Measurements from ENCODE around the gene ADARB1. TPM values are rescaled to one million over a fixed set of nuclear protein-coding genes. Genes with fewer than 3 reads are reported as not detected.

ADARB1 gene
- total and polyA plus RNA-seq, 2 donors (not counting 1 experiment from before 2014, with no cell fraction given): 17.1 to 33.3 TPM

DNA sequence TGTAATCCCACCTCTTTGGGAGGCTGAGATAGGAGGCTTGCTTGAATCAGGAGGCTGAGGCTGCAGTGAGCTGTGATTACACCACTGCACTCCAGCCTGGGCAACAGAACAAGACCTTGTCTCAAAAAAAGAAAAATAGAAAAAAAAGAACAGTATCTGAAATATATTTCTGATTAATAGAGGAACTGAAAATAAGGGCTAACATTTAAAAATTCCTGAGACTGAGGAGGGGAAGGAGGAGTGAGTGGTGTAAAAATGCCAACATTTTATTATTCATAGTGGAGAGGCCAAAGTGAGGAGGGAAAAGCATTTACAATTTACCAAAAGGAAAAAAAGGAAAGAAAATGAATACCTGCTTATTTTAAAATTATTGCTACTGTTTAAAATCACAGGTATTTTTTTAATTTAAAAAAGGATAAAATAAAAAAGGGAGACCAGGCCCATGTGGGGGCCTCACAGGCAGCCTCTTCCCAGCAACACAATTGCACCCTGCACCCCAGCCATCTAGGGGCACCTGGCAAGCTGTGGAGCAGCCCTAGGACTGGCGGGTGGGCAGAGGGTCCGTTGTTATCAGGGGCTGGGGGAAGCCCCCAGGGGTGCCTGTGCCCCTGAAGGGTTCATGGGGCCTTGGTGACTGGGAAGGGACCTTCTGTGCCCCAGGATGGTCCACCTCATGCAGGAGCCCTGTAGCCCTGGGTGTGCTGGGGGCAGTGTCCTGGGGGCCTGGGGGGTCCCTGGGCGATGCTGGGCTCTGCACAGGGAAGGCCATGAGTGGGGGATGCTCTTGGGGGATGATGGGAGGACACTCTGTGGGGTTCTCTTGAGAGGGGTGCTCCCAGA lies 34.8 kb upstream of the ADARB1 start:
- peaks cover 15% of the 10 kb centered on the region for H3K27me3 Mint-ChIP-seq
- Histone ChIP-seq H3K27me3 (replicated peaks in 1 of 4; ENCODE audit: control extremely low read depth in 1 of 4, control insufficient read depth in 3 of 4, insufficient read depth in 4 of 4, low read length in 3 of 4) (peaks cover 0 to 8% (median 0%) of the 10 kb centered on the region in 4 experiments), H2AFZ (ENCODE audit: insufficient read depth, low read depth, low read length, poor library complexity, severe bottlenecking) (no peak overlapping the region), H3K9ac (ENCODE audit: low read length) (no peak overlapping the region), H3K79me2 (ENCODE audit: control insufficient read depth, insufficient read depth, low read length) (no peaks in the 10 kb centered on the region), H3K36me3 (replicated peaks in 1 of 2; ENCODE audit: control extremely low read depth in 1 of 2, control insufficient read depth in 1 of 2, extremely low read depth in 1 of 2, insufficient read depth in 2 of 2, low read length in 1 of 2) (no peaks in the 10 kb centered on the region), H4K20me1 (ENCODE audit: control insufficient read depth, insufficient read depth, low read length, poor library complexity, severe bottlenecking) (no peaks in the 10 kb centered on the region), H3K4me2 (replicated peaks; ENCODE audit: low read depth, low read length, poor library complexity, severe bottlenecking) (no peak overlapping the region), H3K9me3 (ENCODE audit: control extremely low read depth in 1 of 3, control insufficient read depth in 2 of 3, insufficient read depth in 1 of 3, low read length in 2 of 3) (peaks cover 0 to 22% (median 15%) of the 10 kb centered on the region in 3 donors), H3K4me3 (ENCODE audit: control extremely low read depth in 1 of 5, extremely low read depth in 1 of 5, insufficient read depth in 1 of 5, low read depth in 2 of 5, low read length in 4 of 5) (no peak overlapping the region), H3K27ac (ENCODE audit: low read length in 2 of 2) (no peak overlapping the region), H3K4me1 (ENCODE audit: control insufficient read depth in 2 of 2, insufficient read depth in 2 of 2, low read length in 2 of 2) (no peaks in the 10 kb centered on the region)
- POLR2A ChIA-PET: no interaction called here
- H3K4me3 Mint-ChIP-seq: no peak overlapping the region
- 67% methylated on average over 3 of the region's 3 CpGs for WGBS (ENCODE audit: insufficient coverage)
- intact Hi-C loops (cut with micrococcal nuclease): no loop called here
- ATAC-seq (ENCODE audit: low read depth): no peak
- H3K9me3 Mint-ChIP-seq (ENCODE audit: insufficient read depth): no peaks in the 10 kb centered on the region
- H3K4me1 Mint-ChIP-seq: peaks cover 4% of the 10 kb centered on the region
- no peak for DNase-seq
- CTCF ChIA-PET: no interaction called here
- TF ChIP-seq, protein P1, sequence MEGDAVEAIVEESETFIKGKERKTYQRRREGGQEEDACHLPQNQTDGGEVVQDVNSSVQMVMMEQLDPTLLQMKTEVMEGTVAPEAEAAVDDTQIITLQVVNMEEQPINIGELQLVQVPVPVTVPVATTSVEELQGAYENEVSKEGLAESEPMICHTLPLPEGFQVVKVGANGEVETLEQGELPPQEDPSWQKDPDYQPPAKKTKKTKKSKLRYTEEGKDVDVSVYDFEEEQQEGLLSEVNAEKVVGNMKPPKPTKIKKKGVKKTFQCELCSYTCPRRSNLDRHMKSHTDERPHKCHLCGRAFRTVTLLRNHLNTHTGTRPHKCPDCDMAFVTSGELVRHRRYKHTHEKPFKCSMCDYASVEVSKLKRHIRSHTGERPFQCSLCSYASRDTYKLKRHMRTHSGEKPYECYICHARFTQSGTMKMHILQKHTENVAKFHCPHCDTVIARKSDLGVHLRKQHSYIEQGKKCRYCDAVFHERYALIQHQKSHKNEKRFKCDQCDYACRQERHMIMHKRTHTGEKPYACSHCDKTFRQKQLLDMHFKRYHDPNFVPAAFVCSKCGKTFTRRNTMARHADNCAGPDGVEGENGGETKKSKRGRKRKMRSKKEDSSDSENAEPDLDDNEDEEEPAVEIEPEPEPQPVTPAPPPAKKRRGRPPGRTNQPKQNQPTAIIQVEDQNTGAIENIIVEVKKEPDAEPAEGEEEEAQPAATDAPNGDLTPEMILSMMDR (IDR thresholded peaks at IDR 0.05): no peak
- H3K27ac Mint-ChIP-seq: no peak overlapping the region

DNA sequence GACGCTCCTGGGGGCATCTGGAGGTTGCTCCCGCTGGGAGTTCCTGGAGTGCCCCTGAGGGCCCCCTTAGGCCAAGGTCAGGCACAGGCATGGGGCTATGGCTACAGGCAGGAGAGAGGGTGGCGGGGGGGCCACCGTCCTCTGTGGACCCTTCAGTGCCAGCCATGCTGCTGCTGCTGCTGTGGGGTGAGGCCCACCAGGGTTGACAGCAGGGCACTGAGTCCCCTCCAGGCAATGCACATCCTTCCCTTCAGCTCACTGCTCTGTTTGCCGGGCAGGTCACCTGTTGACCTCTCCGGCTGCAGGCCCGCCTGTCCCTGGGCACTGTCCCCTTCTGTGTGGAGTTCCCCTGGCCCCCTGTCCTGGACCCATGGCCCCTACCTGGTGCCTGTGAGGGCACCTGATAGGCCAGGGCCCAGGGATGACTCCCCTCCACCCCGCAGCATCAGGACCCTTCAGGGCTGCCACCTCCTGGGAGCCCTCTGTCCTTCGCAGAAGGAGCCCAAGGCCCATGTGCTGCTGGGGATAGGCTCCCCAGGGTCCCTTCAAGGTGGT lies 34.1 kb upstream of the ADARB1 start:
- H4K20me1 ChIP-seq (ENCODE audit: control insufficient read depth, insufficient read depth, low read length, poor library complexity, severe bottlenecking): no peaks in the 10 kb centered on the region
- Mint-ChIP-seq H3K4me3 (no peak overlapping the region), H3K27me3 (peaks cover 21% of the 10 kb centered on the region), H3K4me1 (peaks cover 4% of the 10 kb centered on the region), H3K9me3 (ENCODE audit: insufficient read depth) (peaks cover 1% of the 10 kb centered on the region), H3K27ac (no peak overlapping the region)
- H2AFZ ChIP-seq (ENCODE audit: insufficient read depth, low read depth, low read length, poor library complexity, severe bottlenecking): no peak overlapping the region
- H3K27ac ChIP-seq (ENCODE audit: low read length in 2 of 2): no peak overlapping the region
- no peak for ATAC-seq (ENCODE audit: low read depth)
- ChIA-PET CTCF (no interaction called here), POLR2A (no interaction called here)
- H3K4me1 ChIP-seq (ENCODE audit: control insufficient read depth in 2 of 2, insufficient read depth in 2 of 2, low read length in 2 of 2): no peaks in the 10 kb centered on the region
- peaks cover 0 to 15% (median 15%) of the 10 kb centered on the region in 3 donors for H3K9me3 ChIP-seq (ENCODE audit: control extremely low read depth in 1 of 3, control insufficient read depth in 2 of 3, insufficient read depth in 1 of 3, low read length in 2 of 3)
- TF ChIP-seq EZH2 (IDR thresholded peaks at IDR 0.05; ENCODE audit: borderline replicate concordance, insufficient read depth, low read depth, low read length, poor library complexity, severe bottlenecking): no peak
- TF ChIP-seq, protein P1 (IDR thresholded peaks at IDR 0.05): no peak
- no peak overlapping the region for H3K4me2 ChIP-seq (replicated peaks; ENCODE audit: low read depth, low read length, poor library complexity, severe bottlenecking)
- intact Hi-C loops (cut with micrococcal nuclease): no loop called here
- no peak for DNase-seq
- H3K9ac ChIP-seq (ENCODE audit: low read length): no peak overlapping the region
- peaks cover 0 to 3% (median under 1%) of the 10 kb centered on the region in 4 experiments for H3K27me3 ChIP-seq (replicated peaks in 1 of 4; ENCODE audit: control extremely low read depth in 1 of 4, control insufficient read depth in 3 of 4, insufficient read depth in 4 of 4, low read length in 3 of 4)
- H3K4me3 ChIP-seq (ENCODE audit: control extremely low read depth in 1 of 5, extremely low read depth in 1 of 5, insufficient read depth in 1 of 5, low read depth in 2 of 5, low read length in 4 of 5): no peak overlapping the region
- no peaks in the 10 kb centered on the region for H3K36me3 ChIP-seq (replicated peaks in 1 of 2; ENCODE audit: control extremely low read depth in 1 of 2, control insufficient read depth in 1 of 2, extremely low read depth in 1 of 2, insufficient read depth in 2 of 2, low read length in 1 of 2)
- 97% methylated on average over 8 of the region's 9 CpGs for WGBS (ENCODE audit: insufficient coverage)
- no peaks in the 10 kb centered on the region for H3K79me2 ChIP-seq (ENCODE audit: control insufficient read depth, insufficient read depth, low read length)

All from B cell (primary cell).